Astrocyte (in vitro differentiated cells and primary cell): ENCODE data around the gene SHFL. TPM values are rescaled to one million over a fixed set of nuclear protein-coding genes. Genes with fewer than 3 reads are reported as not detected.

Source experiments
- DNase-seq: peaks from one replicate; pipeline ENCODE4 v3.0.0-alpha.2; 2010; ENCODE audit warnings: low read depth
- FAIRE-seq: peaks from 2 replicates; lab custom pipeline; 2011; peaks lifted over from hg19 to GRCh38; lab: Jason Lieb, UNC
- H2AFZ ChIP-seq: 2 replicates; pipeline ENCODE4 v1.6.0; 2012; ENCODE audit warnings: low read depth, low read length, inconsistent platforms
- H3K27ac ChIP-seq: 2 replicates; pipeline ENCODE4 v1.5.1; 2011; ENCODE audit warnings: low read depth, low read length, inconsistent platforms
- H3K27me3 ChIP-seq: 2 replicates; pipeline ENCODE4 v1.6.0; 2011; ENCODE audit warnings: low read length, inconsistent platforms; ENCODE audit not compliant: insufficient read depth
- H3K36me3 ChIP-seq: 2 replicates; pipeline ENCODE4 v1.5.1; 2011; ENCODE audit warnings: low read length, inconsistent platforms; ENCODE audit not compliant: insufficient read depth
- H3K4me1 ChIP-seq: 2 replicates; pipeline ENCODE4 v1.5.1; 2011; ENCODE audit warnings: low read length, inconsistent platforms; ENCODE audit not compliant: insufficient read depth
- H3K4me2 ChIP-seq: 2 replicates; pipeline ENCODE4 v1.6.0; 2012; ENCODE audit warnings: low read length, inconsistent platforms
- H3K4me3 ChIP-seq: 2 replicates; pipeline ENCODE4 v1.5.1; 2011; ENCODE audit warnings: low read depth, mild to moderate bottlenecking, low read length, inconsistent platforms; ENCODE audit not compliant: insufficient read depth
- H3K79me2 ChIP-seq: 2 replicates; pipeline ENCODE4 v1.6.0; 2012; ENCODE audit warnings: mild to moderate bottlenecking, low read length, inconsistent platforms; ENCODE audit not compliant: insufficient read depth
- H3K9ac ChIP-seq: 2 replicates; pipeline ENCODE4 v1.6.0; 2012; ENCODE audit warnings: mild to moderate bottlenecking, low read length, inconsistent platforms
- H3K9me3 ChIP-seq: 2 replicates; pipeline ENCODE4 v1.5.1; 2012; ENCODE audit warnings: low read depth, mild to moderate bottlenecking, low read length, inconsistent platforms; ENCODE audit not compliant: insufficient read depth
- H4K20me1 ChIP-seq: 2 replicates; pipeline ENCODE4 v1.6.0; 2012; ENCODE audit warnings: low read length, inconsistent platforms; ENCODE audit not compliant: insufficient read depth
- H3K27ac Mint-ChIP-seq: one replicate; pipeline ENCODE4 v1.8.0; 2021; ENCODE audit warnings: mild to moderate bottlenecking, mixed read lengths; ENCODE audit not compliant: unreplicated experiment
- H3K27me3 Mint-ChIP-seq: one replicate; pipeline ENCODE4 v1.8.0; 2021; ENCODE audit warnings: low read depth, mixed read lengths; ENCODE audit not compliant: unreplicated experiment
- H3K36me3 Mint-ChIP-seq: one replicate; pipeline ENCODE4 v1.8.0; 2021; ENCODE audit warnings: low read depth, mixed read lengths; ENCODE audit not compliant: unreplicated experiment
- H3K4me1 Mint-ChIP-seq: one replicate; pipeline ENCODE4 v1.8.0; 2021; ENCODE audit warnings: low read depth, mixed read lengths; ENCODE audit not compliant: unreplicated experiment
- H3K4me3 Mint-ChIP-seq: one replicate; pipeline ENCODE4 v1.8.0; 2021; ENCODE audit warnings: mild to moderate bottlenecking, moderate library complexity, mixed read lengths; ENCODE audit not compliant: unreplicated experiment
- H3K9me3 Mint-ChIP-seq: one replicate; pipeline ENCODE4 v1.8.0; 2021; ENCODE audit warnings: mild to moderate bottlenecking, mixed read lengths; ENCODE audit not compliant: unreplicated experiment
- CTCF ChIP-seq: IDR thresholded peaks from 2 replicates; pipeline ENCODE4 v1.5.1; 2011; ENCODE audit warnings: low read depth, mild to moderate bottlenecking, inconsistent platforms, low read length, moderate library complexity; ENCODE audit not compliant: insufficient read depth
- EZH2 ChIP-seq: IDR thresholded peaks from 2 replicates; pipeline ENCODE4 v1.6.1; 2012; ENCODE audit warnings: mild to moderate bottlenecking, low read length, inconsistent platforms; ENCODE audit not compliant: insufficient read depth
- total RNA-seq: library from RNA; stranded (reverse); gene quantifications from 2 replicates; pipeline ENCODE4 v1.2.1, GENCODE V29; 2021

The SHFL gene
- total RNA-seq, 1 donor from 2014 or later: 73.5 TPM

- Histone ChIP-seq H3K4me2 (no peak overlapping the region), H3K27me3 (no peaks in the 10 kb centered on the region), H3K36me3 (peaks cover 11% of the 10 kb centered on the region), H3K4me1 (peaks cover 4% of the 10 kb centered on the region), H3K9me3 (no peaks in the 10 kb centered on the region), H3K9ac (no peak overlapping the region), H3K4me3 (no peak overlapping the region), H3K79me2 (peaks cover 39% of the 10 kb centered on the region), H2AFZ (no peak overlapping the region), H3K27ac (no peak overlapping the region), H4K20me1 (peaks cover 73% of the 10 kb centered on the region)
- peaks cover 6% of the 10 kb centered on the region for H3K4me1 Mint-ChIP-seq
- no peak for FAIRE-seq
- H3K4me3 Mint-ChIP-seq: no peak overlapping the region
- no peak overlapping the region for H3K27ac Mint-ChIP-seq
- TF ChIP-seq CTCF: no peak
- no peaks in the 10 kb centered on the region for H3K9me3 Mint-ChIP-seq
- peaks cover 14% of the 10 kb centered on the region for H3K36me3 Mint-ChIP-seq
- H3K27me3 Mint-ChIP-seq: no peaks in the 10 kb centered on the region
- no peak for DNase-seq
Observed at GRCh38 chr19:10113592-10113963, 27.5 kb downstream of the SHFL start.

GRCh38 chr19:10113964-10114650, 28.0 kb downstream of the SHFL start:
- no peak overlapping the region for H3K4me3 ChIP-seq
- H4K20me1 ChIP-seq: peaks cover 77% of the 10 kb centered on the region
- no peak overlapping the region for H3K9ac ChIP-seq
- H3K9me3 ChIP-seq: no peaks in the 10 kb centered on the region
- H3K79me2 ChIP-seq: peaks cover 40% of the 10 kb centered on the region
- no peak for DNase-seq
- no peak overlapping the region for H3K27ac ChIP-seq
- Mint-ChIP-seq H3K4me3 (no peak overlapping the region), H3K9me3 (no peaks in the 10 kb centered on the region), H3K27me3 (no peaks in the 10 kb centered on the region), H3K36me3 (peaks cover 13% of the 10 kb centered on the region), H3K4me1 (peaks cover 10% of the 10 kb centered on the region), H3K27ac (no peak overlapping the region)
- H3K36me3 ChIP-seq: peaks cover 8% of the 10 kb centered on the region
- no peak for TF ChIP-seq EZH2
- no peak for TF ChIP-seq CTCF
- peaks cover 10% of the 10 kb centered on the region for H3K4me1 ChIP-seq
- H2AFZ ChIP-seq: no peak overlapping the region
- FAIRE-seq: no peak
- no peaks in the 10 kb centered on the region for H3K27me3 ChIP-seq
- H3K4me2 ChIP-seq: no peak overlapping the region

- Histone ChIP-seq H3K27ac (no peak overlapping the region), H3K36me3 (peaks cover 3% of the 10 kb centered on the region), H3K9me3 (no peaks in the 10 kb centered on the region), H3K9ac (no peak overlapping the region), H4K20me1 (peaks cover 74% of the 10 kb centered on the region), H2AFZ (no peak overlapping the region), H3K4me1 (peaks cover 11% of the 10 kb centered on the region), H3K27me3 (no peaks in the 10 kb centered on the region), H3K4me2 (no peak overlapping the region), H3K79me2 (peaks cover 39% of the 10 kb centered on the region), H3K4me3 (no peak overlapping the region)
- Mint-ChIP-seq H3K27ac (no peak overlapping the region), H3K27me3 (no peaks in the 10 kb centered on the region), H3K36me3 (peaks cover 13% of the 10 kb centered on the region), H3K4me3 (no peak overlapping the region), H3K4me1 (peaks cover 10% of the 10 kb centered on the region), H3K9me3 (no peaks in the 10 kb centered on the region)
- DNase-seq: no peak
- TF ChIP-seq EZH2 (no peak), CTCF (no peak)
- FAIRE-seq: no peak
Observed at GRCh38 chr19:10114651-10115391, 28.7 kb downstream of the SHFL start.
